ENCODE data around the gene PRR9.

GRCh38 chr1:153246825-153247224 lies 29.4 kb downstream of the PRR9 start:
- TF ChIP-seq EZH2 (IDR thresholded peaks at IDR 0.05; ENCODE audit: borderline replicate concordance, low read depth, low read length, severe bottlenecking) (no peak), CTCF (IDR thresholded peaks at IDR 0.05; ENCODE audit: borderline replicate concordance, extremely low read depth, low read length, poor library complexity, severe bottlenecking) (no peak)

Data from DND-41 (cell line).